ENCODE results near the gene CDK13. TPM values are rescaled to one million over a fixed set of nuclear protein-coding genes. Genes with fewer than 3 reads are reported as not detected.

CDK13 gene
- total RNA-seq, 1 donor from 2014 or later, result 83.6 TPM

DNA sequence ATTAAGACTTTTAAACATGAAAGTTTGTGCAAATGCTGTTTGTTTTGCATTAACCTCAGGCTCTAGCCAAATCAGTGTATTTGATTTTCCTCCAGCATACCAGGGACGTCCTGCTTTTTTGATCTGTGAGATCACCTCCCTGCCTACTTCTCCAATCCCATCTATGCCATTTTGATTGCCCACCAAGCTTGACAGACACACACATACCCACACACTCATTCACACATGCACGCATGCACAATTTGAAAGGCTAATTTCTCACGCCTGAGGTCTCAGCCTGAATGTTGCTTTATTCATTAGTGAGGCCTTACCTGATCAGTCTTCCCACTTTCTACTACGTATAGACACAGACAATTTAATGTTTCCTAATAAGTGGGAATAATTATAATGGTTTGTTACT, 53.5 kb downstream of the CDK13 start:
- Mint-ChIP-seq H3K9me3 (no peaks in the 10 kb centered on the region), H3K36me3 (ENCODE audit: low read depth) (peaks cover 58% of the 10 kb centered on the region), H3K4me1 (peaks cover 3% of the 10 kb centered on the region), H3K27me3 (no peaks in the 10 kb centered on the region), H3K27ac (no peak overlapping the region), H3K4me3 (no peak overlapping the region)
- intact Hi-C loops (cut with micrococcal nuclease), result no loop called here
- ChIA-PET POLR2A (no interaction called here), CTCF (interaction anchor here (0.9 kb wide), 1 partner anchor 107 kb away, joined by 3 read pairs; no protein-coding TSS in a partner anchor)
- TF ChIP-seq, protein P1, sequence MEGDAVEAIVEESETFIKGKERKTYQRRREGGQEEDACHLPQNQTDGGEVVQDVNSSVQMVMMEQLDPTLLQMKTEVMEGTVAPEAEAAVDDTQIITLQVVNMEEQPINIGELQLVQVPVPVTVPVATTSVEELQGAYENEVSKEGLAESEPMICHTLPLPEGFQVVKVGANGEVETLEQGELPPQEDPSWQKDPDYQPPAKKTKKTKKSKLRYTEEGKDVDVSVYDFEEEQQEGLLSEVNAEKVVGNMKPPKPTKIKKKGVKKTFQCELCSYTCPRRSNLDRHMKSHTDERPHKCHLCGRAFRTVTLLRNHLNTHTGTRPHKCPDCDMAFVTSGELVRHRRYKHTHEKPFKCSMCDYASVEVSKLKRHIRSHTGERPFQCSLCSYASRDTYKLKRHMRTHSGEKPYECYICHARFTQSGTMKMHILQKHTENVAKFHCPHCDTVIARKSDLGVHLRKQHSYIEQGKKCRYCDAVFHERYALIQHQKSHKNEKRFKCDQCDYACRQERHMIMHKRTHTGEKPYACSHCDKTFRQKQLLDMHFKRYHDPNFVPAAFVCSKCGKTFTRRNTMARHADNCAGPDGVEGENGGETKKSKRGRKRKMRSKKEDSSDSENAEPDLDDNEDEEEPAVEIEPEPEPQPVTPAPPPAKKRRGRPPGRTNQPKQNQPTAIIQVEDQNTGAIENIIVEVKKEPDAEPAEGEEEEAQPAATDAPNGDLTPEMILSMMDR (IDR thresholded peaks at IDR 0.05), result no peak
- ATAC-seq (ENCODE audit: low read depth) (no peak), DNase-seq (no peak)

DNA sequence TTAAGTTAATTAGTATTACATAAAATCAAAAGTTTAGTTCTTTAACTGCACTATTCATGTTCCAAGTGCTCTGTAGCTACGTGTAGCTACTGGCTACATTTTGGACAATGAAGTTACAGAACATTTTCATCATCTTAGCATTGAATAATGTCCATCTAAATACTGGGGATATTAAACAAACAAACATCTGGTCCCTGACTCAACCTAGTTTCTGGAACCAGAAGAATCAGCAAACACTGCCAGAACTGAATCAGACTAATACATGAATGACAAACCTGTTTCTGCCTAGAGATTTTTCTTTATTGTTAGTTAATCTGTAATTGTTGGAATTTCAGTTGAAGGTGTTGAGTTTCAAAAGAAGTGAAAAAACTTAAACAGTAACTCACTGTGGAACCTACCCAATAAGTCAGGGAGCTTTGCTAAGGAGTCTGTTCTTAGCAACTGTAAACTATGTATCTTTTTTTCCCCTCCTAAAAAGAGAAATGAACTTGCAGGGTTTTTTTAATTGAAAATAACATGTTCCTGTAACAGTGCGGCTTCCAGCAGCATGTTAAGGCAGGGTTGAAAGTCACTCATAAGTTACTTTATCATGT, 58.3 kb downstream of the CDK13 start:
- no peak overlapping the region for H3K27ac Mint-ChIP-seq
- no peak for DNase-seq
- H3K27me3 Mint-ChIP-seq, result no peaks in the 10 kb centered on the region
- ATAC-seq (ENCODE audit: low read depth), result no peak
- H3K36me3 Mint-ChIP-seq (ENCODE audit: low read depth), result peaks cover 63% of the 10 kb centered on the region
- H3K9me3 Mint-ChIP-seq, result no peaks in the 10 kb centered on the region
- no peak overlapping the region for H3K4me3 Mint-ChIP-seq
- CTCF ChIA-PET, result interaction anchor here (0.8 kb wide), 1 partner anchor 57 kb away, joined by 3 read pairs; no protein-coding TSS in a partner anchor
- TF ChIP-seq, protein P1 (IDR thresholded peaks at IDR 0.05), result no peak
- POLR2A ChIA-PET, result no interaction called here
- peaks cover under 1% of the 10 kb centered on the region for H3K4me1 Mint-ChIP-seq
- intact Hi-C loops (cut with micrococcal nuclease), result no loop called here

DNA sequence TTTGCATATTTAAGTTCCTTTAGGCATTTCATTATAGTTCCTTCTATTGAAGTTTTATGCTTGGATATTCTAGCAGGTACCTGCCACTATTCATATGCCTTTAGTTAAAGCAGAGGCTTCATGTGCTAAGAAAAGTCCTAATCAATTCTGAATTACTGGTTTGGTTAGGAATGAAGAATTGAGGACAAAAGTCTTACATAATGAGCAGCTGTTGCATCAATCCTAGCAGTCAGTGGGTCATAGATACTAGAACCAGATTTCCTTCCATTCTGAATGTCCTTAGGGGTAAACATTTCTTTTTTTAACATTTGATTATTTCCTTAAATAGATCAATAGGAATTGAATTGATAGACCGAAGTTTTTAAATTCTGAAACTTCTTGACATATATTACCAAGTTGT, 59.2 kb downstream of the CDK13 start:
- CTCF ChIA-PET, result no interaction called here
- POLR2A ChIA-PET, result no interaction called here
- no peak for ATAC-seq (ENCODE audit: low read depth)
- H3K4me3 Mint-ChIP-seq, result no peak overlapping the region
- peaks cover 60% of the 10 kb centered on the region for H3K36me3 Mint-ChIP-seq (ENCODE audit: low read depth)
- intact Hi-C loops (cut with micrococcal nuclease), result no loop called here
- no peaks in the 10 kb centered on the region for H3K4me1 Mint-ChIP-seq
- H3K27ac Mint-ChIP-seq, result no peak overlapping the region
- no peaks in the 10 kb centered on the region for H3K9me3 Mint-ChIP-seq
- H3K27me3 Mint-ChIP-seq, result no peaks in the 10 kb centered on the region
- TF ChIP-seq, protein P1 (IDR thresholded peaks at IDR 0.05), result no peak
- no peak for DNase-seq

DNA sequence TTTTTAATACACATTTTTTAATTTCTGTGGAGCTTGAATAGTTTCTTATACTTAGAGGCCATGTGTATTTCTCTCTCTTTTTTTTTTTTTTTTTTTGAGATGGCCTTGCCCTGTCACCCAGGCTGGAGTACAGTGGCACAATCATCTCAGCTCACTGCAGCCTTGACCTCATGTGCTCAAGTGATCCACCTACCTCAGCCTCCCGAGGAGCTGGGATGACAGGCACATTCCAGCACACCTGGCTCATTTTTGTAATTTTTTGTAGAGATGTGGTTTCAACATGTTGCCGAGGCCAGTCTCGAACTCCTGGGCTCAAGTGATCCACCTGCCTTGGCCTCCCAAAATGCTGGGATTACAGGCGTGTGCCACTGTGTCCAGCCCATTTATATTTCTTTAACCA, 64.3 kb downstream of the CDK13 start:
- POLR2A ChIA-PET, result interaction anchor here (0.7 to 3.1 kb wide), 2 partner anchors 42 to 64 kb away, joined by 11 to 18 read pairs; partner anchors contain the start of gene CDK13
- CTCF ChIA-PET, result interaction anchor here (1.1 kb wide), 1 partner anchor 38 kb away, joined by 3 read pairs; no protein-coding TSS in a partner anchor
- Mint-ChIP-seq H3K36me3 (ENCODE audit: low read depth) (peaks cover 42% of the 10 kb centered on the region), H3K4me1 (peaks cover 18% of the 10 kb centered on the region), H3K9me3 (peaks cover 2% of the 10 kb centered on the region), H3K4me3 (no peak overlapping the region), H3K27ac (no peak overlapping the region), H3K27me3 (no peaks in the 10 kb centered on the region)
- ATAC-seq (ENCODE audit: low read depth) (no peak), DNase-seq (no peak)
- TF ChIP-seq, protein P1 (IDR thresholded peaks at IDR 0.05), result no peak
- intact Hi-C loops (cut with micrococcal nuclease), result loop anchor here (2.0 kb wide), 1 partner anchor 64 kb away; the partner anchor contains the start of gene CDK13

DNA sequence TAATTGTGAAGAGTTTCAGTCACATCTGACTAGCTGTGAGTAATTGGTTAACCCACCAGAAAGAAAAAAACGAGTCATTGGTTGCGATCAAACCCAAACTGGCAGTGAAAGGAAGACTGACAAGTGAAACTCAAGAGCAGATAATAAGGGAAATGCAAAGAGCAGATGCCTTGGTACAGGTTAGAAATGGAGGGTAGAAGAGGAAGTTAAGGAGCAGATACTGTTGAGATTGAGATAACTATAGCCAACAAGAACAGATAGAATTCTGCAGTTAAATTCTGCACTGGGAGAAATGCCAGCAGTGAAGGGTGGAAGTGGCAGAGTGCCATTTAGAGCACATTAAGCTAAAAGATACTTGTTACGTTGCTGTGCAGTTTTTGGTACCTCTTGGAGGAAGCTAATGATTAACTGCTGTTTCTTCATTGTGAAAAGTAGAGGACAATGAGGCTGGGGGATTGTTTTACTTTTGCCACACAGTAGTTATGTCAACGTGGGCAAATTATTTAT, 65.8 kb downstream of the CDK13 start:
- H3K9me3 Mint-ChIP-seq, result peaks cover 2% of the 10 kb centered on the region
- H3K27me3 Mint-ChIP-seq, result no peaks in the 10 kb centered on the region
- TF ChIP-seq, protein P1 (IDR thresholded peaks at IDR 0.05), result no peak
- peak overlapping the region; percentile 72 for H3K27ac Mint-ChIP-seq
- H3K4me1 Mint-ChIP-seq, result peaks cover 18% of the 10 kb centered on the region
- ATAC-seq (ENCODE audit: low read depth), result peak; percentile 94
- CTCF ChIA-PET, result interaction anchor here (1.1 to 1.5 kb wide), 3 partner anchors 36 to 119 kb away, joined by 4 to 8 read pairs (median 6); no protein-coding TSS in a partner anchor
- intact Hi-C loops (cut with micrococcal nuclease), result loop anchor here (2.0 kb wide), 1 partner anchor 65 kb away; the partner anchor contains the start of gene CDK13
- peaks cover 38% of the 10 kb centered on the region for H3K36me3 Mint-ChIP-seq (ENCODE audit: low read depth)
- DNase-seq, result no peak
- no peak overlapping the region for H3K4me3 Mint-ChIP-seq
- POLR2A ChIA-PET, result interaction anchor here (0.6 to 3.1 kb wide), 2 partner anchors 65 to 1610 kb away, joined by 4 to 18 read pairs; partner anchors contain the start of gene CDK13

All from activated B cell treated with CpG ODN at 0.5 μM for 24 hours (primary cell).